H1 (cell line): ENCODE results near the gene BRD1.

Experiments
- EZH2 ChIP-seq: fragments of 200-600 bp; sonication (generic); IDR thresholded peaks from 2 replicates; pipeline ENCODE4 v1.7.1; 2012; ENCODE audit warnings: low read depth, mild to moderate bottlenecking, moderate library complexity, low read length, inconsistent platforms; ENCODE audit not compliant: severe bottlenecking
- RXRA ChIP-seq: IDR thresholded peaks from 2 replicates; pipeline ENCODE4 v1.6.1; 2011; ENCODE audit warnings: low read depth, mild to moderate bottlenecking, low read length, moderate library complexity; ENCODE audit not compliant: insufficient read depth
- SP2 ChIP-seq: IDR thresholded peaks from 2 replicates; pipeline ENCODE4 v1.6.1; 2012; ENCODE audit warnings: mild to moderate bottlenecking, low read length, inconsistent platforms
- ZNF274 ChIP-seq: IDR thresholded peaks from 2 replicates; pipeline ENCODE4 v1.7.0; 2012; ENCODE audit warnings: low read length, borderline replicate concordance; ENCODE audit errors: extremely low read depth
- TF ChIP-seq, protein P1 (sequence below), 3 experiments: IDR thresholded peaks; 1 replicate in 2 of 3; 2 replicates in 1 of 3; pipeline versions ENCODE4 v1.5.1 to v1.6.1; 2011; ENCODE audit warnings: low read length in 3 of 3, mild to moderate bottlenecking in 3 of 3, inconsistent platforms in 2 of 3, low read depth in 1 of 3, moderate library complexity in 1 of 3; ENCODE audit not compliant: insufficient read depth in 1 of 3; ENCODE audit errors: control extremely low read depth in 1 of 3
- TF ChIP-seq, protein P2 (sequence below): IDR thresholded peaks from 2 replicates; pipeline ENCODE4 v1.6.1; 2012; ENCODE audit warnings: inconsistent platforms
- TF ChIP-seq, protein P3 (sequence below): IDR thresholded peaks from 2 replicates; pipeline ENCODE4 v1.6.1; 2011; ENCODE audit warnings: low read depth, mild to moderate bottlenecking, low read length; ENCODE audit not compliant: insufficient read depth

DNA sequence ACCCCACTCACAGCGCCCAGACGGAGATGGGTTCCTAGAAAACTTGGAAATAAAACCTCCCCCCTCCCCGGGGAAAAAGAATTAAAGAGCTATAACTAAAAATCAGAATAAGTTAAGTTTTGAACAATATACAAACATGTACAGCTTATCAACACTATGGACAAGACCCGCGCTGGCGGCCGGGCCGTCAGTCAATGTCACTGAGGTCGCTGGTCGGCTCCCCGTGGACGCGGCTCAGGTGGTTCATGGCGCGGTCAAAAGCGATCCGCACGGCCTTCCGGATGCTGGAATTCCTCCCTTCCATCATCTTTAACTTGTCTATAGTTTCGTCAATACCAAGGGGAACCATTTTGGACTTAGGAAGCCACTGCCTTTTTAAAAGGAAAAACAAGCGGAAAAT is 53.6 kb downstream of the BRD1 start:
- TF ChIP-seq EZH2, result no peak
- TF ChIP-seq, protein P1, sequence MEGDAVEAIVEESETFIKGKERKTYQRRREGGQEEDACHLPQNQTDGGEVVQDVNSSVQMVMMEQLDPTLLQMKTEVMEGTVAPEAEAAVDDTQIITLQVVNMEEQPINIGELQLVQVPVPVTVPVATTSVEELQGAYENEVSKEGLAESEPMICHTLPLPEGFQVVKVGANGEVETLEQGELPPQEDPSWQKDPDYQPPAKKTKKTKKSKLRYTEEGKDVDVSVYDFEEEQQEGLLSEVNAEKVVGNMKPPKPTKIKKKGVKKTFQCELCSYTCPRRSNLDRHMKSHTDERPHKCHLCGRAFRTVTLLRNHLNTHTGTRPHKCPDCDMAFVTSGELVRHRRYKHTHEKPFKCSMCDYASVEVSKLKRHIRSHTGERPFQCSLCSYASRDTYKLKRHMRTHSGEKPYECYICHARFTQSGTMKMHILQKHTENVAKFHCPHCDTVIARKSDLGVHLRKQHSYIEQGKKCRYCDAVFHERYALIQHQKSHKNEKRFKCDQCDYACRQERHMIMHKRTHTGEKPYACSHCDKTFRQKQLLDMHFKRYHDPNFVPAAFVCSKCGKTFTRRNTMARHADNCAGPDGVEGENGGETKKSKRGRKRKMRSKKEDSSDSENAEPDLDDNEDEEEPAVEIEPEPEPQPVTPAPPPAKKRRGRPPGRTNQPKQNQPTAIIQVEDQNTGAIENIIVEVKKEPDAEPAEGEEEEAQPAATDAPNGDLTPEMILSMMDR (IDR thresholded peaks at IDR 0.05; ENCODE audit: control extremely low read depth in 1 of 3, insufficient read depth in 1 of 3, low read depth in 1 of 3, low read length in 3 of 3), result no peak
- TF ChIP-seq, protein P2, sequence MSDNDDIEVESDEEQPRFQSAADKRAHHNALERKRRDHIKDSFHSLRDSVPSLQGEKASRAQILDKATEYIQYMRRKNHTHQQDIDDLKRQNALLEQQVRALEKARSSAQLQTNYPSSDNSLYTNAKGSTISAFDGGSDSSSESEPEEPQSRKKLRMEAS, result no peak
- TF ChIP-seq, protein P3, sequence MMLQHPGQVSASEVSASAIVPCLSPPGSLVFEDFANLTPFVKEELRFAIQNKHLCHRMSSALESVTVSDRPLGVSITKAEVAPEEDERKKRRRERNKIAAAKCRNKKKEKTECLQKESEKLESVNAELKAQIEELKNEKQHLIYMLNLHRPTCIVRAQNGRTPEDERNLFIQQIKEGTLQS, result no peak
- TF ChIP-seq ZNF274, result no peak
- no peak for TF ChIP-seq SP2
- no peak for TF ChIP-seq RXRA
